ENCODE results near the gene JAK1.
"Not testable (repeated sequence)": the region's sequence is repeated elsewhere in the genome, so short reads cannot be mapped to it uniquely, and the experiment has no call there.

Gene JAK1

DNA sequence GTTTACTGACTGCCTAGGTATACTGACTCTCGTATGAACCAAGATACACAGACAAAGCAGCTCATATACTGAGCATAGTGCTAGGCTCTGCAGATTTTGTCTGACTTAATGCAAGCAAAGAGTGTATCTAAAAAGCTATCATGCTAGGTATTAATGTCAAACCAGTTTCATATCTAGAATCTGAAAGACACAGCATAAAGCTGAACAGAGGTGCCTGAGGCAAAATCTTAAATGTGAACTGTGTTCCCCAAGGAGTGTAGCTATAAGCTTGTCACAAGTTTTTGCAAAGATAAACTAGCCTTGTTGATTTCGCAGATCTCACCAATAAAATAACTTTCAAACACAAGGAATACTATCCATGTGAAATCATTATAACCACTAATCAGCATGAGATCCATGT lies 18.1 kb downstream of the JAK1 start:
- DNase-seq = no peak

DNA sequence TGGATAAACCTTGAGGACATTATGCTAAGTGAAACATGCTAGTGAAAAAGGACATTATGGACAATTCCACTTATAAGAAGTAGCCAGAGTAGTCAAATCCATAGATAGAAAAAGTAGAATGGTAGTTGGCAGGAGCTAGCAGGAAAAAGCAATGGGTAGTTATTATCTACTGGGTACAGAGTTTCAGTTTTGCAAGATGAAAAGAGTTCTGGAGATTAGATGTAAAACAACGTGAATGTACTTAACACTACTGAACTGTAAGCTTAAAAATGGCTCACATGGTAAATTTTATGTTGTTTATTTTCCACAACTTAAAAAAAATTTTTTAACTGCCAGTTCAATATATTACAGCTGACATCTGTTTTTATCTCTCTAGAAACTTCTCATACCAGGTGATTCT lies 19.4 kb downstream of the JAK1 start:
- no peak for DNase-seq

DNA sequence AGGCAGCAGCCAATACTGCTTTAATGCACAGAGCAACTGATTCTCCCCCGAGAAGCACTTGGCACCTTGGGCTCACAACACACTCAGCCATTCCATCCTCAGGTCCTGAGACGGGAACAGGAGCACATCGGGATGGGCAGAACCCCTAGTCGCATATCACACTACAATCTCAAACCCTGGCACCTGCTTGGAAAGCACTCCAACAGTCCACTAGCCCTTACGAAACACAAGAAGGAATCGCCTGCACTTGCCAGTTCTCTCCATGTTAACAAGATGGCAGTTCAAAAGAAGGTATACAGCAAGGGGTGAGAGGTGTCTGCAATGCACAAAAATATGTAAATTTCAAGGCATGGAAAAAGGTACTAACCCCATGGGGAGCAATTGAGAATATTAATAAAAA lies 21.4 kb downstream of the JAK1 start:
- no peak for DNase-seq

DNA sequence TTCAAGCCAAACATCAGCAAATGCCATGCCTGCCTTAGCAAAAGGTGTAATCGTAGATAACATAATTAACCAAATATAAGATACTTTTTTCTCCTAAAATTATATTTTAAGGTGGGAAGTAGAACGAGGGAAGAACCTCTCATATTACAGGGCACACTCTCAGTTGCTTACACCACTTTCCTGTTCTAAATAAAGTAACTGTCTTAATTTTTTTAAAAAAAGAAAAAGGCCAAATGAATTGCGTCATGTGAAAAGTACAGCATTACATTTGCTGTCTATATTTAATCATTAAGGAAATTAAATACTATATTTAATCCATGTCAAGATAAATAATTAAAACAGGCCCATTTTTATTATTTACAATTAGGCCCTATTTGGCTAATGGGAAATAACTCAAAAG lies 23.7 kb downstream of the JAK1 start:
- DNase-seq = no peak

DNA sequence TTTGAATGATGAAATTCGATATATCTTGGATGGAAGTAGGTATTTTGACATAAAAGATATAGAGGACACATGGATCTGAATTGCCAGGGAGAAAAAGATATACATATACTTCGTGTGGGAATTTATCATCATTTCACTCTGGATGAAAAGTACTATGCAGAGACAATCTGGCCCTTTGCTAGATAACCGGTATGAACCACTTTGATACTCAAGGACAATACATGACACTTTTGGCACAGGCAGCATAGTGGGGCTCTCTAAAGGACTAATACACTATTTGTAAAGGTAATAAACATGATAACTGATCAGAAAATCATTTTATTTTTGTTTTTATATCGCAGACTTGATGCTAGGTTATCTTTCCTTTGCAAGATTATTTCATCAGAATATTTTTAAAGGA lies 24.2 kb downstream of the JAK1 start:
- DNase-seq = no peak

DNA sequence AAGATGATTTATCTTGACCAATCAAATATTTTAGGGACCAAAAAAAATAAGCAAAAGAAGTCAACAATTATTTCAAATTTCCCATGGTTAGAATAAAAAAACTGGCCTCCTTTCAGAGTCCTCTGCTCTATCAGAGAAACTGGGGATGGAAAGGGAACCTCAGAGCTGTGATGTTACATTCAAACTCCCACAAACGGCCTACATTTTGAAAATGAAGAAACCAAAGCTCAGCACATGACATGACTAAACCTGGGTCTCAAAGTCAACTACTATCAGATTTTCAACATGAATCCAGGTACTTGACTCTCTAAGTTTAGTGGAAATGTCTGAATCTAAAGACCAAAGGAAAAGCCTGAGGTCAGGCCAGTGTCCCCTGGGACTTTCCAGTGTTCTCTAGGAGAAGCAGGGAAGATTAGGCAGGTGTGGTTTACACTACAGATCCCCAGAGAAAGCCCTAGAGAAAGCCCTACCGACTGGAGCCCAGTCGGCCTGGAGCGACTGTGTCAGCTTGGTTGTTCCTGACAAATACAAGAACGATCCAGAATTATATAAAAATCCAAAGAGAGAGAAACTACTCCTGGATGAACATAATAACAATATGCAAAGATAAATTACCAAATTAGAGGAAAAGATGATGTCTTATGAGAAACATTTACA lies 24.8 kb downstream of the JAK1 start:
- no peak for DNase-seq

DNA sequence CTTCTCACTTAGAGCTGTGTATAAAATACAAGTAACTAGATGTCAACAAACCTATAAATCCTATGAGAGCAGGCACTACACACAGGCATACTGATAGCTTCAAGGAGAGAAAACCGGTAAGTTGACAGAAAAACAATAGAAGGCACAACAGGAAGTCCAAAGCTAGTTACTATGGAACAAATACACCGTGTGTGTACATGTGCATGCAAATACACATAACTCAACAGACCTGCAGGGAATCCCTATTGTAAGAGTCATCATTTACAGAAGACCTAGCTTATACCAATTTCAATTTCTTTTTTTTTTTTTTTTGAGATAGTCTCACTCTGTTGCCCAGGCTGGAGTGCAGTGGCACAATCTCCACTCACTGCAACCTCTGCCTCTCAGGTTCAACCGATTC lies 26.3 kb downstream of the JAK1 start:
- no peak for DNase-seq

DNA sequence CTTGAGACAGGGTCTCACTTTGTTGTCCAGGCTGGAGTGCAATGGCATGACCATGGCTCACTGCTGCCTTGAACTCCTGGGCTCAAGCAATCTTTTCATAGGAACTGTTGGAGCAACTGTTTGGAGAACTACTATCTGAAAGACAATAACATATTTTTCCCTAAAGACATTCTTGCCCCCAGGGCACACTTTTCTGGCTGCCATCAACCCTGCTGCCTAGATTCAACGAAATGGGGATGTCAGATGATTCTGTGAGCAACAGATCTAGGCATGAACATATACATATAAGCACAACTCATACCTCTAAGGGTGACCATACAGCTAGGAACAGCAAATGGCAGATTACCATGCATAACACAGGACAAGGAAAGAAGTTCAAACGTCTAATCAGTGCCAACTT lies 27.4 kb downstream of the JAK1 start:
- DNase-seq = no peak

DNA sequence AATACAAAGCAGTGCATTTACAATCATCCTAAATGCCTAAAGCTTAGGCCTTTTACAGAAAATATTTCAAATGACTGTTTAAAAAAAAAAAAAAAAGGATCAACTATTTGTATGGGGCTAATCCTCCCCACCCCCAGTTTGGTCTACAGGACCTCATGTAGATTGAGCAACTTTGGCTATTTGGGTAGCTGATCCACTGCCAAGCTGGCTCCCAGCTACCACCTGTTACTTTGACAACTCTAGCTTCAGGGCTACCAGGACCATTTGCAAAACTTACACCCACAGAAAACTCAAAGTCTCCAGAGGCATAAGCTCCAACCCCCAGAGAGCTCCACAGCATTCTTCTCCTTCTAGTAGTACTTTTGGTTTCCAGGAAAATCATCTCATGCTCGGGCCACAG lies 29.4 kb downstream of the JAK1 start:
- no peak for DNase-seq

DNA sequence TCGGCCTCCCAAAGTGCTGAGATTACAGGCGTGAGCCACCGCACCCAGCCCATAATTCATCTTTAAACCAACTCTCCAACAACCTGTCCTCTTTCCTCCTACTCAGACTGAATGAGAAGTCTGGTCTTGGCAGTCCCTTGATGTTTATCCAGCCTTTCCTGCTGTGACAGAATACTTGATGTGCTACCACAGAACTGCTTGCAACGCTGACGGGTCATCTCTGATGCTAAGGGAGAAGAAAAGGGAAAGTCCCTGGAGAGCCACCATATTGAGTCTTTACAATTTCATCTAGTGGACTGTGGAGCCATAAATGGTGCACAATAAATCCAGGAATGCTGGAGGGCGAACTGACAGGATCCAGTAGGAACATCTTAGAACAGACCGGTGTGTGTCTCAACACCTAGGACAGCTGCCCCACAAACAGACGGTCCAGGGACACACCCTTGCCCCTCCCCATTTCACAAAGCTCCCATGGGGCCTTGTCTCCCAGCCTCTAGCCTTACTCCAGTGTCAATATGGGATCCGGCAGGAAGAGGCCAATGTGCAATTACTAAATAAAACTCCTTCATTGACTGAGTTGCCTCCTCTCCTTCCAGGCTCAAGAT lies 30.7 kb downstream of the JAK1 start:
- no peak for DNase-seq

DNA sequence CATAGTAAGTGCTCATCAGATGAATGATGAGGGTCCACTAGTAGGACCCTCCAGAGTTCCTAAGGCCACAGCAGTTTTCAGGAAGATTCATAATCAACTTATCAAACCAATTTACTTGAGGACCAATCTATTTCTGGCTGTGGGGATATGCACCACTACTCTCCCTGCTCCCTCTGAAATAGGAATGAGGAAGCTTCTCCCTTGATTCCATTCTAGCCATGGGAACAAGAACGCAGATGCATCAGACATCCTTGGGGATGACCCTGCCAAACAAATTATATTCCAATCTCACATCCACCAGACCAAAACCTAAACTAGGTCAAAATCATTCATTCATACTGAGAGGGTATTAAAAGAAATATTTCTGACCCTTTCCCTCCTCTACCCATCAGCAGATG lies 31.5 kb downstream of the JAK1 start:
- no peak for DNase-seq

DNA sequence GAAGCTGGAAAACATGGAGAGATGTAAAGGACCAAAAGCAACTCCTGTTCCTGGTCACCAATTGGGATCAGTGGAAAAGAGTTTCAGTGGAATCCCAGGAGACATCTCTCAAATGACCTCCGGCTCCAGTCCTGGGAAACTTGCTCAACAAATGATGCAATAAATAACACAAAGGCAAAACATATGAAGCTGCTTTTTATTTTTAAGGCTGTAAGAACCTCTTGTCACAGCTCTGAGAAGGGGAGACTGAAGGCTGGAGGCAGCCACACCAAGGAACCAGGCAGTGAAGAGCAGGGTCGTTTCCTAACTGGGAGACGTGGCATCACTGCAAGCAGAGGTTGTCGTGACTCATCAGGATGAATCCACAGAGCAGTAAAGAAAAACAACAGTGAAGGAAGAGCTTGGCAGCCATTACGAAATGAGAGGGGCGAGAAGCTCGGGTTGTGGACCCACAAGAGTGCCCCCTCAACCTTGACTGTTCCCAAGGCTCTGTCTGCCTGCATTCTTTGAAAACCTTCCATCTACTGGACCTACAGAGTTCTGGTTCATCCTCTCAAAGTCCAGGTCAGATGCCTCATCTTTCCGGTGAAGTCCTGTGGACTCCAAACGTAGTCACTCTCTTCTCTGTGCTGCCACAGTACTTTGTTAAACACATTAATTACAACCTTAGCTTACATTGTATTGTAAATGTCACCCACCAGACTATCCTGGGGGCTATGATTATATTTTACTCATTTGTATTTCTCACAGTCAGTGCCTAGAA lies 32.1 kb downstream of the JAK1 start:
- DNase-seq = no peak

DNA sequence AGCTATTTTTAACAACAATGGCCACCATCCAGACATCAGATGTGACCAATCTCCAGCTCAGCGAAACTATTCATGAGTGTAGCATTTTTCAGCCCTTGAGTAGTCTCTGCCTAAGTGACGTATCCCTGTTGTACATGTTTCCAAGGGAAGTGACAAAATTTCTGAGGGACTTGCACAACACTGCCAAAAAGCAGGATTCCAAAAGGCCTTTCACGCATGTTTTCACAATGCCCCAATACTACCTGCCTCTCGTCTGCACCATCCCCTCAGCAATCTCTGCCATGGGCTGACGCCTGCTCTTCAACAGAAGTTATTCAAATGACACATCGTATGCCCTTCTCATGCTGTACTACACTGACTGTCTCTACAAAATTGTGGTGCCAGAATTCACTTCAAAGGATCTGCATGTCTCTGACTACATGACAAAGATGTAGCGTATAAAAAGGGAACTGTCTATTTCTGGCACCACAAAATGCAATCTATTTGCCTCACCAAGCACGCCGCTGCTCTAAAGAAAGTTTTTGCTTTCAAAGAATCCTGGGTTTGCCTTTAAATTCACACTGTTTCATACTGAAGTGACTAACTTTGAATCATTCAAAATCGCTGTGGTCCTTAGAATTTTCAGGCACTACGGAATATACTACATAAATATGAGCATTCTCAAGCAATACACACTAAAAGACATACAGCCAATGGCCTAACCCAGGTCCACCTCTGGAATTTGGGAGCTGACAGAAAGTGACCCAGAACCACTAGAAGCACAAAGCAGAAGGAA lies 32.9 kb downstream of the JAK1 start:
- no peak for DNase-seq

DNA sequence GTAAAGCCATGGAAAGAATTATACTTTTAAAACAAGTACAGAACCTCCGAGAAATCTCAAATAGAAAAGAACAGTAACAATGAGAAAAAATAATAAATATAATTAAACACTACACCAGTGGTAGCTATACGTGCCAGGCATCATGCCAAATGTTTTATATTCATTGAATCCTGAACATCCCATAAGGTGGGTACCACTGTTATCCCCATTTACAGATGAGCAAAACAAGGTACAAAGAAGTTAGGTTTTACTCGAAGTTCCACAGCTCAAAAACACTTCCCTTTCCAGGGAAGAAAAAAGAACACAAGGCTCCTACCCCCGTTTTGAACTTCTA lies 33.4 kb downstream of the JAK1 start:
- DNase-seq = no peak

DNA sequence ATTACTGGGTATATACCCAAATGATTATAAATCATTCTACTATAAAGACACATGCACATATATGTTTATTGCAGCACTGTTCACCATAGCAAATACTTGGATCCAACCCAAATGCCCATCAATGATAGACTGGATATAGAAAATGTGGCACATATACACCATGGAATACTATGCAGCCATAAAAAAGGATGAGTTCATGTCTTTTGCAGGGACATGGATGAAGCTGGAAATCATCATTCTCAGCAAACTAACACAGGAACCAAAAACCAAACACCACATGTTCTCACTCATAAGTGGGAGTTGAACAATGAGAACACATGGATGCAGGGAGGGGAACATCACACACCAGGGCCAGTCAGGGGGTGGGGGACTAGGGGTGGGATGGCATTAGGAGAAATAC lies 35.7 kb downstream of the JAK1 start:
- DNase-seq = not testable (repeated sequence)

DNA sequence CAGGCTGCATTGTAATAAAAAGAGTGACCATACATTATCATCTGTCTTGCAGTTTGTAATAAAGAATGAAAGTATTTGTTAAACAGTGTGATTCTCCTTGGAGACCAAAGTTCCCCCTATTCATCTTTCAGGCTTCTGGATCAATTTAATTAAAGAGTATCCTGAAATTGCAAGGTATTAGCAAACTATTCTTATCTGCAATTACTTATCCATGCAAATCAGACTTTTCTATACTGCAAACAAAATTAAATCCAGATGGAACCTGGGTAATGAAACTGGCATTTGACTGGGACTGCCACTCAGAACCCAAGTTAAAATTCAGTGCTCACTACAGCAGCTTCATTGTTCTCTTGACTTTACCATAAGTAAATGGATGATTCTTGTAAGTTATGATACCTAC lies 37.1 kb downstream of the JAK1 start:
- DNase-seq = no peak

DNA sequence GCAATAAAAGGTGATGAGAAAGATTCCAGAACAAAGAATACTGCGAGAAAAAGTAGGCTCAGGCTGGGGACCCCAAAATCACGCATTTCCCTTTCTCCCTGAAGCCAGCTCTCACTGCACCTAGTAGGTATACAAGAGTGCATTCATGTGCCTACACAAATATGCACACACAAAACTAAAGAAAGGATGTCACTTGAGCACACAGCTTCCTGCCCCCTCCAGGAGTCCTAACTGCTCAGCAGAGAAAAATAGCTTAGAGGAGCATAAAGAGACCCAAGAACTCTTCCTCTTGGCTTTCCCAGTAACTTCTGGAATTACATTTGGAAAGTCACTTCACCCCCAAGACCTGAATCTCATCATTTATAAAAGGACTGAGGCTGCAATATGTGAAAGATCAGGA lies 38.0 kb downstream of the JAK1 start:
- no peak for DNase-seq

DNA sequence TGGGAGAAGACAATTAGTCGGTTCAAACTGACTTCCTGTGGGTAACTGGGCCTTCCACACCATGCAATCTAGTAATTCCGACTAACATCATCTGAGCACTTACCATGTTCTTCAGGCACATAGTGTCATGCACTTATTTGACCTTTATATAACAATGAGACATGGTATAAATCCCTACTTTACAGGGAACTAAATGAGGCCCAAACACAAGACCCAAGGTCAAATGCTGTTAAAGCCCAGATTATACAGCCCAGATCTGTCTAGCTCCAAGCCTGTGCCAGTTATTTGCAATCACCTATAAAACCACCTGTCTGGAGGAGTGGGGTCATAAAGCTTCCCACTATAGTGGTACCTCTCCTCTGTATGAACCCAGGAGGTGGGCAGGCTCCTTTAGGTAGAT lies 40.8 kb downstream of the JAK1 start:
- DNase-seq = no peak

DNA sequence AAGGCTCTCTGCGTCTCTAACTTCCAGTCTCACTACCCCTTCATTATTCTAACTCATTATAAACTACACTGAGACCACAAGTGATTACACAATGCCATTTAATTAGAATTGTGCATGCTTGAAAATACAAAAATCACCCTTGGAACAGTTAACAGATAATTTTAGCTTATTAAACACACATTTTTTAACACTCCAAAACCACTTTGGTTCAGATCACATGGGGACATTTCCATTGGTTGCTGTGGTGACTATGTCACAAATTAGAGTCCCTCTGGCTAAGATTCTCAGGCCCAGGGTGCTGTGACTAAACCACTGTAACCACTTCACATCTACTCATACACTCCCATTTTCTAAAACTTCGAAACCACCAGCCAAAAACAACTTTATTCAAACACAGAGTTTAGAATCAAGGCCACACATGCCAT lies 43.0 kb downstream of the JAK1 start:
- DNase-seq = peak; percentile 42

DNA sequence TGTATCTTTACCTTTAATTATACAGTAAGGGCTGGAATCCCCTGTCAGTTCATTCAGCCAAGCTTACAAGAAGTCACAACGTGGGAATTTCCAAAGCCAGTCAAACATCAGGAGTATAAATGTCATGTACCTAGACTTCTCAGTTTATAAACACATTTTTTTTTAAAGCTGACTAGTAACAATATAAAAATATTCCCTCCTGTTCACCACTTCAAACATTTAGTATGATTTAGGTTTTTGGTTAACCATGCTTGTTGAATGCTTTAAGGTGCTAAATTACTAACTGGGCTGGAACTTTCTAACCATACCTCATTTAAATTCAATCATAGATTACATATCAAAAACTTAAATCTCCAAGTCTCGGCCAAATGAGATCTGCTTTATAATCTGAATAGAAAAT lies 44.0 kb downstream of the JAK1 start:
- no peak for DNase-seq

DNA sequence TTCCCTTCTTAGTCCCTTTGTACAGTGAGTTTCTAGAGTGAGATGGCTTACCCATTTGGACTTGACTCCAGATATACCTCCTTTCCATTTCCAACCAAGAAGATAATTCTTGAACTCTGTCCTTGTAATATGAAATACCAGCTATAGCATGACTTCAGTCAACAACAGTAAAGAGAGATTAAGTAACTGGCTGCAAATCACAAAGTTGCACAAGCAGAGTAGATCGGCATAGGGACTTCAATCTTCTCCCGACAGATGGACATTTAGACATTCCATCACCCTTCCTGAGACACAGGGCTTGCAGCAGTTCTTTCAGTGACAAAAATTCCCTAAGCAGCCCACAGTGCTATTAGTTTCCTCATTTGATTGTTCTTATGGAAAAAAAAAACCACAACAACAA lies 44.6 kb downstream of the JAK1 start:
- no peak for DNase-seq

DNA sequence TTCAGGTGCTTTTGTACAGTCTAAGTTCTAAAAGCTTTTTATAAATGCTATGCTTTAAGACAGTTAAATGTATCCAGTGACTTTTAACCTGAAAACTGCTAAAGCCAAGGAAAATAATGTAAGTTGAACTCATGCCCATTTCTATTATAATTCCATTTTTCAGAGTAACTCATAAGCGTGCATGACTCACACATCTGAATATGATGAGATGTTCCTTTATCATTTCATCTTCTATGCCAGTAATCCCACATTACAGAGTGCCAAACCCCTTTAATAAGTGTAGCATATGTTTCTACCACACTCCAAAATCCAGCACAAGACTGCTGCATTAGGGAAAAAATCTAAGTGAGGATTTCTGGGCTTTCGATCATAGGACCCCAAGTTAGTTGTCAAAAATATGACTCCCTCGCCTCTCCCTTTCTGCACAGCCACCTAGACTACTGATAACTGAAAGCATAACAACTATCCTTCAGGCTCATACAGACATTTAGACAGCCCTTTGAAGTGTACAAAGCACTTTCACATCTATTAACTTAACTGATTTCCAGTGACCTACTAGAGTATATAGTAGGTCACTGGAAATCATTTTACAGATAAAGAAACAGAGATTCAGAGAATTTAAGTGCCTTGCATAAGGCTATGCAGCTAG lies 45.3 kb downstream of the JAK1 start:
- DNase-seq = no peak

DNA sequence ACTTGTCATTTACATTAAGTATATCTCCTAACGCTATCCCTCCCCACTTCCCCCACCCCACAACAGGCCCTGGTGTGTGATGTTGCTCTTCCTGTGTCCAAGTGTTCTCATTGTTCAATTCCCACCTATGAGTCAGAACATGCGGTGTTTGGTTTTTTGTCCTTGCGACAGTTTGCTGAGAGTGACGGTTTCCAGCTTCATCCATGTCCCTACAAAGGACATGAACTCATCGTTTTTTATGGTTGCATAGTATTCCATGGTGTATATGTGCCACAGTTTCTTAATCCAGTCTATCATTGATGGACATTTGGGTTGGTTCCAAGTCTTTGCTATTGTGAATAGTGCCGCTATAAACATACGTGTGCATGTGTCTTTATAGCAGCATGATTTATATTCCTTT lies 47.2 kb downstream of the JAK1 start:
- DNase-seq = not testable (repeated sequence)

Measured in activated gamma-delta T cell treated with Interleukin-2 at 50 U/mL for 16 hours (primary cell).